GM18505 (cell line): ENCODE results near the gene OPALIN.

ENCODE experiments used
- ATAC-seq: cut with Tn5 transposase; IDR thresholded peaks from one replicate; pipeline ENCODE4 v1.9.1; 2021; ENCODE audit not compliant: unreplicated experiment
- POLR2A ChIP-seq: IDR thresholded peaks from 4 replicates; pipeline ENCODE4 v1.6.1; 2011; ENCODE audit warnings: borderline replicate concordance; ENCODE audit not compliant: insufficient read depth, insufficient read length; ENCODE audit errors: extremely low read depth

OPALIN gene

DNA sequence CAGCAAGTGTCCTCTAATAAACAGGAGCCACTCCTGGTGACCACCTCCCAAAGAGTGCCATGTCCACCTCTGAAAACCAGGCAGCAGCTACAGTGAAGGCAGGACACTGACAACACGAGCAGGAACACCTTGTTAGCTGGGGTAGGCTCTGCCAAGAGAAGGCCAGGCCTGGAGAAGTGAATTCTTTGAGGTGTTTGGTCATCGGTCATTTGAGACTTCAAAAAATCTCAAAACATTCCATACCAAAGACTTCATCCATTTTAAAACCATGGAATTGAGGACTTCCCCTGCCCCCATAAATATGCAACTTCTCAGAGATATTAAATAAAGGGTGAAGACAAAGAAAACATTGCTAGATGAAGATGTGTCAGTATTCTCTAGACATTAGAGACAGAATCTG, 28.4 kb upstream of the OPALIN start:
- ATAC-seq = no peak
- no peak for TF ChIP-seq POLR2A

DNA sequence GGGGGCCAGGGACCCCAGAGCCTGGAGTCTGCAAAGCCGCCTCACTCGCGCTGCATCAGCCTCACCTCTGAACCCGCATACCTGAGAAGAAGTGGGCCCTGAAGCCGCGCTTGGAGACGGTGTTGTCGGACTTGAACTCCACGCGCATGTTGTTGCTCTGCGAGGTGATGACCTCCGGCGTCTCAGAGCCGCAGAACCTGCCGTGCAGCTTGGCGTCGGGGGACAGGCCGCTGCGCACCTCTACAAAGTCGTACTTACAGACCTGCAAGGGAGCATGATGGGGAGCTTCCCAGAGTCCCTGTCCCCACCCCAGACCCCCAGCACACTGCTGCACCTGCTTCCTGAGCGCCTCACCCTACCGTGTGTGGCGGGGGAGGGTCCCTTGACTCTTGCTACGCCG, 25.7 kb upstream of the OPALIN start:
- ATAC-seq = no peak
- no peak for TF ChIP-seq POLR2A

DNA sequence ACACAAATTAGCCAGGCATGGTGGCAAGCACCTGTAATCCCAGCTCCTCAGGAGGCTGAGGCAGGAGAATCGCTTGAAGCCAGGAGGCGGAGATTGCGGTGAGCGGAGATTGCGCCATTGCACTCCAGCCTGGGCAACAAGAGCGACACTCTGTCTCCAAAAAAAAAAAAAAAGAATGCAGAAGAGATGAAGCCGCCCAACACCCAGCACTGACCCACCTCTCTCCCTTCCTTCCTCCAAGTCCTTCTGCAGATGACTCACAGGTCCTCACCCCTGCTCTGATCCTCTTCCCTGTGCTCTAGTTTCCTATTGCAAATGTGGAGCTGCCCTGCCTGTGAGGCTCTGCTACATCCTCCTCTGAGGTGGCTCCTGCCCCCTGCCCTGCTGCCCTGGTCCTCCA, 22.0 kb upstream of the OPALIN start:
- no peak for TF ChIP-seq POLR2A
- ATAC-seq = no peak

DNA sequence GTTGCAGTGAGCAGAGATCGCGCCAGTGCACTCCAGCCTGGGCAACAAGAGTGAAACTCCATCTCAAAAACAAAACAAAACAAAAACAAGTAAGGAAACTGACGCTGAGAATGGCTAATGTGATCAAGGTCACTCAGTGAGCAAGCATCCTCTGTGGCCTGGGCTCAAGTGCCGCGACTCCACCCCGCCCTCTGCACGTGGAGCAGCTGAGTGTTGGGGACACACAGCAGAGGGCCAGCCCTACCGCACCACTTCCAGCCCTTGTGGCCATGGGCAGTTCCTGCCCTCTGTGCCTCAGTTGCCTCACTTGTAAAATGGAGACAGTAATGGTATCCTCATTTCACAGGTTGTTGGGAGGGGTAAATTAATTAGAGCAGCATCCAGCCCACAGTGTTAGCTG, 21.0 kb upstream of the OPALIN start:
- TF ChIP-seq POLR2A = no peak
- no peak for ATAC-seq

DNA sequence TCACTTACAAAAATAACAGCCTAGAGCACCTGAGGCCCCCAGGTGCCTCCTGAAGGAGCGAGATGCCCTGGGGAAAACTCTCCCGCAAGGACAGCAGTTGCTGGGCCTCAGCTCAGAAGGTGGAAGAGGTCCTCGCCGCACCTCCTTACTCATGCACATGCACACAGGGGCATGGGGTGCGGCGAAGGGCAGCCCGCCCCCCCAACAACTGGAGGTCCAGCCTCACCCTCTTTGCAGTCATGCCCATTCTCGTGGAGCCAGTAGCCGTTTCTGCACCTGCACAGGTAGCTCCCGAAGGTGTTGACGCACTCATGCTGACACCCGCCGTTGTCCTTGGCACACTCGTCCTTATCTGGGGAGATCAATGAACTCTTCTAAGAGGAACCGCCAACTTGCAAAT, 19.9 kb upstream of the OPALIN start:
- TF ChIP-seq POLR2A = no peak
- no peak for ATAC-seq

DNA sequence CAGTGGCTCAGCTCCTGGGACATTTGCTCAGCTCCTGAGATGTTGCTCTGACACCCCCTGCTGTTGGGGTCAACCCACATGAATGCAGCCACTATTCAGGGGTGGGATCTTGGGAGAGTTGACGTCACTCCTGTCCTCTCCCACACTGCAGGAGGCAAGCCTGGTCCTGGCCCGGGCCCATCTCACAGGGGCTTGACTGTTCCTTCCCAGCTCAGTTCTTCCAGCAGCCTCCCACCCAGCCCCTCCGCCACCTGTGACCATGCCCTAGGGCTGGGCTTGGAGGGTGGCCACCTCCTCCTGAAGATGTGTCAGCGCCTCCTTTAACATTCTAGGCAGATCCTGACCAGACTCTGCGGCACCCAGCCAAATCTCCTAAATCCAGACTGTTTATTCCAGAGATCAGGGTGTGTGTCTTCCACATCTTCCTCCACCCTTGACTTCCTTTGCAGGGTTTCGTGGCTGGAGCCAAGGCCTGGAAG, 19.1 kb upstream of the OPALIN start:
- no peak for ATAC-seq
- TF ChIP-seq POLR2A = no peak

DNA sequence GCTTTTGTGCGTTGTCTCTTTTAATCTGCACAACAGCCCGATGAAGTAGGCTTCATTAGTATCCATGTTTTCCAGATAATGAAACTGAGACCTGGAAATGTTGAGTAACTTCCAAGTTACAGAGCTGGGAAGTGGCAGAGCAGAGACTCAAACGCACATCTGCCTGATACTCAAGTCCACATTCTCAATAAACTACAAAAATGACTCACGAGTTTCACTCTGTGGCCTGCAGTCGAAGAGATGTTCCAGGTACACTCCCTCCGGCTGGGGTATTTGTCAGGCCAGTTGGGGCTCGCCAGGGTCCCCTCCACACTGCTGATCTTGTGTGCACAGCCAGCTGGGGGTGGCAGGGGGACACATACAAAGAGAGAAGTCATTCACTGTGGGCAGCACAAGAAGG, 17.7 kb upstream of the OPALIN start:
- no peak for TF ChIP-seq POLR2A
- ATAC-seq = peak; percentile 45

DNA sequence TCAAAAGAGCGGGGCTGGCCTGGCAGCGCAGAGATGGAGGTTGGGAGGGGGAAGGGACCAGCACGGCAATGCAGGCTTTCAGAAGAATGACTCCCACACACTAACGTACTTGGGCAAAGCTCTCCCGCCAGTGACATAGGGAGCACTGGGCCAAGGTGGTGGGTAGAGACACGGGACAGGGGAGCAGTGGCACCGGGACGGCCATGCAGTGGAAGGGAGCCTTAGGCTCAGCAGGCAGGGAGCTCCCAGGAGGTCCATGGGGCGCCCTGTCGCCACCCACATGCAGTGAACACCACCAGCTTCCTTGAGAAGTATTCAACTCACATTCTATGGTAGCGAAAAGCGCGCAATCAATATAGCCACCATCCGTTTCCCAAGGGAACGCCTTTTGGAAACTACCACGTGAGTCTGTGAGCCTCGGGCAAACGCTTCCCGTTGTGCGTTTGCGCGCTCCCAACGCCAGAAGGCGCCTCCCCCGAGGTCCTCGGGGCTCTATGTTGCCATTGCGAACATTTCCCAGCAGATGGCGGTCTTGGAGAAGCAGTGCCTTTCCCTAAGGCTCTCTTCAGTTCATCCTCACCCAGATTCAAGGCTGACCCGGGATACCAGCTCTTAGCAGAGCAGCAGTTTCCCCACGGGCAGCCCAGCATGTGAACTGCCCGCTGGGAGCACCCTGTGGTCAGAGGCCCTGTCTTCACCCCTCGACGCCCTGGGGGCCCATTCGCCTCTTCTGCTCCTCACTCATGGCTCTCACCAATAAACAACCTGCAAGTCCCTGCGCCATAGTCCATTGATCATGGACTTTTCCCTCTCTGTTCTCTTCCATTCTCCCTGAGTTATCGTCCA, 16.4 kb upstream of the OPALIN start:
- ATAC-seq = peak; percentile 57
- TF ChIP-seq POLR2A = no peak

DNA sequence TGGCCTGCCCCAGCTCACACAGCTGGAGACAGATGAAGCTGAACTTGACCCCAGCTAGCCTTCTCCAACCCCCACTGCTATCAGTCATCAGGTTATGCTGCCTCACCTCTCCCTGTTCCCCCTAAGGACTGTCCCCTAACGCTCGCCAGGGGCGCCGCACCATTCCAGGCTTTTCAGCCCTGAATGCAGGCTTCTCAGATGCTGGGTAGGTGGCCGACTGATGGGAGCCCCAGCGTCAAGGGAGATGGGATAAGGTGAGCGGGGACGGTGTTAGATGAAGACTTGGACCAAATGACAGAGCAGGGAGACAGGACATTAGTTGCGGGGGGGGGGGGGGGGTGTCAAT, 15.8 kb upstream of the OPALIN start:
- no peak for ATAC-seq
- TF ChIP-seq POLR2A = no peak

DNA sequence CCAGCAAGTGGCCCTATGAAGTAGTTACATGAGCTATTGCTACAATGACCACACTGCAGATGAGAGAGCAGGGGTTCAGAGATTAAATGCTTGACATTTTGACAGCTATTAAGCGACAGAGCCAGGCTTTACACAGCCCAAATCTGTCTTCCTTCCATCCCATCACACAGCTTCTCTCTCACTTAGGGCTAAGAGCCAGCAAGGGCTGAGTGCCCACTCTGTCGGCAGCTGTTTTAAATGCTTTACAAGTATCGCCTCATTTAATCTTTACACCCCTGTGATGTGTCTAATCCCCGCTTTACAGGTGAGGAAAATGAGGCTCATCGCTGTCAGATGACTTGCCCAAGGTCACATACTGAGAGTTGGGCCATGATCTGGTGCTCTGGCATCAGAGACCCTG, 15.2 kb upstream of the OPALIN start:
- no peak for ATAC-seq
- TF ChIP-seq POLR2A = no peak

DNA sequence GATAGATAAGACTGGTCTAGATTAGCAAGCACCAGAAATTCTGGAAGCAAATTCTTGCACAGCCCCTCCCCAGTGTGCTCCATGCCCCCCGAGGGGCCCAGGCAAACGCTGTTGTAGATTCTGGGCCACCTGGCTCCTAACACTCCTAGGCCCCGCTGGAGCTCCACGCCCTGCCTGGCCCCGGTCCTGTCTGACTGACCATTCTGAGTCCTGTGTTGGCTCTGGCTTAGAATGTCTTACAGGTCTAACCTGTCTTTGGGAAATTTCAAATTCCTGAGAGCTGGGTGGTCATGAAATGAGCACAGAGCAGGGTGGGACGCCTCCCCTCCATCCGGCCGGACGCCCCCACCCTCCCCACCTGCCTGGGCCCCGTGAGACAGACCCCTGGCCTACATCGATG, 12.6 kb upstream of the OPALIN start:
- TF ChIP-seq POLR2A = no peak
- ATAC-seq = no peak

DNA sequence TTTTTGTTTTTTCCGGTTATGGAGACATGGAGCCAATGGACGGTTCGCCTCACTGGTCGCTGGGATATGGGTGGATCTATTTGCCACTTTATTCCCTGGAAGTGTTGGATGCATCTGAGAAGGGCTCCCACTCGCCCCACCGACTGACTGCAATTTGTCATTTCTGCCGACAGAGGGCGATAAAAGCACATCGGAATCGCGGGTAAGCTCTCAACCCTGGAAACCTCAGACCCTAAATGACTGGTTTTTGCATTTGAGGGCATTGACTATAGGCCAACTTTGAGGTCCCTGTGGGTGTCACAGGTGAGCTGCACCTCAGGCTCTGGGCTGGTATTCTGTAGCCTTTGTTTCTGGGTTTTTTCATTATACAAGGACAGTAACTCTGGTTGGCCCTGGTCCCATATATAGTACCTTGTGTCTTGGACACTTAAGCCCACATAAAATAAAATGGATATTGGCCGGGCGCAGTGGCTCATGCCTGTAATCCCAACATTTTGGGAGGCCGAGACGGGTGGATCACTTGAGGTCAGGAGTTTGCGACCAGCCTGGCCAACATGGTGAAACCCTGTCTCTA, 11.9 kb upstream of the OPALIN start:
- TF ChIP-seq POLR2A = no peak
- no peak for ATAC-seq

DNA sequence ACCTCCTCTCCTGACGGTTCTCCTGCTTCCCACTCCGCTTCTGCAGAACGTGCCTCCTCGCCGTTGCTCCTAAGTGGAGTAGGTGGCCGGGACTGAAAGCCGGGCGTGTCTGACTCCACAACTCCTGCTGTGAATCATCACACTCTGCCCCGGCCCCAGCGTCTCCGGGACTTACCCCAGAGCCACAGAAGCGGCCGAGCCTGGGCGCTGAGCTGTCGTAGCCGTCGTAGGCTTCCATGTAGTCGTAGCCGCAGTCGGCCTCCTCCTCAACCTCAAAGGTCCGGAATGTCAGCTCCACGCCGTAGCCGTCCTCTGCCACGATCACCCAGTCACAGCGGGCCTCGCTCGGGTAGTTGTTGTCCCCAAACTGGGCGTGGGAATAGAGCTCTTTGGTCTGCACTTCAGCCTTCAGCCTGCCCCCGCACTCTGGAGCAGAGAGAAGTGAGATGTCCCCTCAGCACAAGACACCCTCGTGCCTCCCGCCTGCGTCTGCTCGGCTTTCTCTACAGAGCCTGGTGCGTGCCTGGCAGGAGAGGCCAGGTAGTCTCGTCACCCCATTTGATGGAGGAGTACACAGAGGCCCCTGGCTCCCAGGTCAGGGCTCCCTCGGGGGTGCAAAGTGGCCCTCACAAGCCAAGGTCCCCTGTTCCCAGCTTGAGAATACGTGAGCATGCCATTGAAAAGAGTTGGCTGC, 11.2 kb upstream of the OPALIN start:
- TF ChIP-seq POLR2A = no peak
- ATAC-seq = no peak

DNA sequence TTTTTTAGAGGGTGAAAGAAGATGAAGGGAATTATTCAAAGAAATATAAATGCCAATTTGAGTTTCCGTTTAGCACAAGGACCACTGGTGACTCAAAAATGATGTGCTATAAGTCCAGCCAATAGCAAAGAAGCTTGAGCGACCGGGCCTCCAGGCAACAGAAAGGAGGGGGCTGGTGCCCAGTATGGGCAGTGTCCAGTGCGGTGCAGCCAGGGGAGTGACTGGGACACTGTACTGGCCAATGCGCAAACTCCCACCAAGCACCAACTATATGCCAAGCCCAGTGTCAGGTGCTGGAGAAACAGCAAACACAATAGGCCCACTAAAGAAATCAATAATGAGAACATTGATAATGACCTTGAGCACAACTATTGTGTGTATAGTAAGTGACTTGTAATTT, 10.2 kb upstream of the OPALIN start:
- no peak for ATAC-seq
- TF ChIP-seq POLR2A = no peak
